H7 (cell line): ENCODE data around the gene STXBP4. TPM values are rescaled to one million over a fixed set of nuclear protein-coding genes. Genes with fewer than 3 reads are reported as not detected.

ENCODE experiments used
- DNase-seq: peaks from one replicate; pipeline ENCODE4 v3.0.0; 2012
- H3K27me3 ChIP-seq: 2 replicates; pipeline ENCODE4 v1.6.0; 2011; ENCODE audit warnings: mild to moderate bottlenecking, low read length; ENCODE audit not compliant: control insufficient read depth, insufficient read depth
- H3K36me3 ChIP-seq: replicated peaks from 2 replicates; pipeline ENCODE4 v1.5.1; 2011; ENCODE audit warnings: low read length; ENCODE audit not compliant: control insufficient read depth, insufficient read depth
- H3K4me3 ChIP-seq: 2 replicates; pipeline ENCODE4 v1.5.1; 2011; ENCODE audit warnings: low read depth, mild to moderate bottlenecking, control low read depth, low read length, moderate library complexity; ENCODE audit not compliant: insufficient read depth
- total RNA-seq: library from RNA; depleted of rRNA; stranded (reverse); fragments of >200 nt; shearing (Covaris generic); gene quantifications from 2 replicates; pipeline ENCODE4 v1.2.3, GENCODE V29; 2014; rRNA removed

The STXBP4 gene
- total RNA-seq, 1 experiment from 2014 or later, result 6.0 TPM

GRCh38 chr17:55210292-55210691 lies 241.7 kb downstream of the STXBP4 start:
- H3K27me3 ChIP-seq, result no peaks in the 10 kb centered on the region
- DNase-seq, result no peak
- H3K4me3 ChIP-seq, result no peak overlapping the region
- H3K36me3 ChIP-seq, result no peaks in the 10 kb centered on the region

GRCh38 chr17:55212880-55213279 lies 244.3 kb downstream of the STXBP4 start:
- H3K27me3 ChIP-seq, result no peaks in the 10 kb centered on the region
- no peak overlapping the region for H3K4me3 ChIP-seq
- DNase-seq, result no peak
- no peaks in the 10 kb centered on the region for H3K36me3 ChIP-seq

GRCh38 chr17:55215711-55216110 lies 247.1 kb downstream of the STXBP4 start:
- H3K4me3 ChIP-seq, result no peak overlapping the region
- H3K27me3 ChIP-seq, result no peaks in the 10 kb centered on the region
- no peaks in the 10 kb centered on the region for H3K36me3 ChIP-seq
- DNase-seq, result no peak

GRCh38 chr17:55216888-55217287 lies 248.3 kb downstream of the STXBP4 start:
- Histone ChIP-seq H3K27me3 (no peaks in the 10 kb centered on the region), H3K36me3 (no peaks in the 10 kb centered on the region), H3K4me3 (no peak overlapping the region)
- DNase-seq, result no peak

GRCh38 chr17:55219459-55219858 lies 250.9 kb downstream of the STXBP4 start:
- Histone ChIP-seq H3K27me3 (no peaks in the 10 kb centered on the region), H3K36me3 (no peaks in the 10 kb centered on the region), H3K4me3 (no peak overlapping the region)
- no peak for DNase-seq

- H3K36me3 ChIP-seq, result no peaks in the 10 kb centered on the region
- H3K27me3 ChIP-seq, result no peaks in the 10 kb centered on the region
- DNase-seq, result no peak
- H3K4me3 ChIP-seq, result no peak overlapping the region
Measured at GRCh38 chr17:55219934-55220333, 251.4 kb downstream of the STXBP4 start.

Other genes with a start within 250 kb of the STXBP4 start
- 61.9 and 75.7 TPM in 2 replicates for gene TOM1L1, start 67.9 kb upstream of the STXBP4 start, total RNA-seq
- gene COX11, start 111 bp upstream of the STXBP4 start, total RNA-seq, result 77.8 and 90.7 TPM in 2 replicates